Cardiac muscle cell (in vitro differentiated cells and primary cell): ENCODE results near the gene CLMN. TPM values are rescaled to one million over a fixed set of nuclear protein-coding genes. Genes with fewer than 3 reads are reported as not detected.

Source experiments
- DNase-seq, 2 donors: peaks; one replicate each; pipeline versions ENCODE4 v3.0.0 to v3.0.0-alpha.2; 2010 to 2017; ENCODE audit warnings: low read depth in 1 of 2, low spot score in 1 of 2
- H3K27ac ChIP-seq: fragments of 200-600 bp; sonication (generic); 2 replicates; pipeline ENCODE4 v1.5.1; 2016
- H3K27me3 ChIP-seq: fragments of 200-600 bp; sonication (generic); 2 replicates; pipeline ENCODE4 v1.6.0; 2016; ENCODE audit warnings: control low read depth
- H3K36me3 ChIP-seq: fragments of 200-600 bp; sonication (generic); 2 replicates; pipeline ENCODE4 v1.5.1; 2016; ENCODE audit warnings: control low read depth
- H3K4me1 ChIP-seq: fragments of 200-600 bp; sonication (generic); 2 replicates; pipeline ENCODE4 v1.8.1; 2017; ENCODE audit warnings: low read depth, mild to moderate bottlenecking, mixed run types
- H3K4me3 ChIP-seq: fragments of 200-600 bp; sonication (generic); 2 replicates; pipeline ENCODE4 v1.5.1; 2016; ENCODE audit warnings: mild to moderate bottlenecking
- H3K9me3 ChIP-seq: fragments of 200-600 bp; sonication (generic); 2 replicates; pipeline ENCODE4 v1.5.1; 2017; ENCODE audit warnings: low read depth, mild to moderate bottlenecking, control low read depth
- CTCF ChIP-seq: IDR thresholded peaks from 2 replicates; pipeline ENCODE4 v1.5.1; 2012; ENCODE audit warnings: low read depth, mild to moderate bottlenecking, low read length
- polyA plus RNA-seq: library from polyadenylated mRNA; unstranded; fragments of >200 nt; fragmentation: Nextera tagmentation; extraction: Ambion mirVana; gene quantifications from 2 replicates; pipeline ENCODE4 v1.2.1, GENCODE V29; 2016
- total RNA-seq: library from RNA; depleted of rRNA; stranded (reverse); fragments of >200 nt; gene quantifications from 2 replicates; pipeline ENCODE4 v1.2.3, GENCODE V29; 2016

Gene CLMN
- total and polyA plus RNA-seq, 2 experiments from 2014 or later, result 0.98 to 1.3 TPM

DNA sequence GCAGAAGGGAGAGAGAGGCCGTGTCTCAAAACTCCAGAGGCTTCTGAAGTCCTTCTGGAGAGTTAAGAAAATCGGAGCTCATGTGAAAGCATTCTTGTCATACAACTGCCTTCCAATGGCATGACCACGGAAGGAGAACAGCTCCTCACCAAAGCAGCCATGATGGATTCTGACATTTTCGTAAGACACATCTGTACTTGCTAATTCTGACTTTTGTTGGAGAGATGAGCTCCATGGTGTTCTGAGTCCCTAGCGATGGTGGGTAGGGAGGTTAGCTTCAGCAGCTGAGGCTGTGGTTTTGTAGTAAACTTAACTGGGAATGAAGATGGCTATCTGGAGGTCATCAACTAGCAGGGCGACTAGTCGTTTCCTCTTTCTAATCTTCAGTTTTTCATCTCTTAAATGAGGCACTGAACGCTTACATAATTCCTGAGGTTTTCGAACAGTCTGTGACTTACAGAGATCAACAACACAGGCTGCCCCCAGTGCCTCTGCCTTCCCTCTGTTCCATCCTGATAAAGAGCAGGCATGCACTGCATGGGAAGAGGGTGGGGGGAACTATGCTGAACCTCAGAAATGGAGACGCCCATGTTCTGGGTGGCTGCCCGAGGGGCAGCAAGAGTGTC lies 133.8 kb downstream of the CLMN start:
- Histone ChIP-seq H3K27me3 (peaks cover 8% of the 10 kb centered on the region), H3K36me3 (no peaks in the 10 kb centered on the region), H3K9me3 (no peaks in the 10 kb centered on the region), H3K27ac (no peak overlapping the region), H3K4me3 (no peak overlapping the region), H3K4me1 (peaks cover 5% of the 10 kb centered on the region)
- no peak for TF ChIP-seq CTCF
- DNase-seq, result no peak

GRCh38 chr14:95185033-95185766 lies 134.5 kb downstream of the CLMN start:
- Histone ChIP-seq H3K27ac (no peak overlapping the region), H3K36me3 (no peaks in the 10 kb centered on the region), H3K27me3 (peaks cover 8% of the 10 kb centered on the region), H3K9me3 (no peaks in the 10 kb centered on the region), H3K4me1 (peaks cover 5% of the 10 kb centered on the region), H3K4me3 (no peak overlapping the region)
- TF ChIP-seq CTCF, result no peak
- peak in 1 of 2 donors; percentile 92 for DNase-seq

DNA sequence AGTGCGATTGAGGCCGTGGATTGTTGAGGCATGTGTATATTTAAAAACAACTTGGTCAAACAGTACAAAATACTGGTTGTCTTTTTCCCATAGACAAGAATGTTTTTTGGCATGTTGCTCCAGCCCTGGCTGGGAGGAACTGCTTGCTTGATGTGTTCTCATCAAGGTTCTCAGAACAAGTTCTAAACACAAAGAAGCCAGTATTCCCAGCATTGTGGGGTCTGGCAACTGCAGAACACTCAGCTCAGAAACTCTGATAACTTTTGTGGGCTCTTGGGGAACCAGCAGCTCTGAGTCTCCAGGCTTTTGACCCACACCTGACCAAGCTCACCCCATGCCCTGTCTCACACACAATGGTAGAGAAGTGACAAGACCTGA lies 135.3 kb downstream of the CLMN start:
- peaks cover 4% of the 10 kb centered on the region for H3K4me1 ChIP-seq
- no peak overlapping the region for H3K27ac ChIP-seq
- H3K36me3 ChIP-seq, result no peaks in the 10 kb centered on the region
- no peak overlapping the region for H3K4me3 ChIP-seq
- TF ChIP-seq CTCF, result no peak
- DNase-seq, result peak in 1 of 2 donors; percentile 63
- H3K9me3 ChIP-seq, result no peaks in the 10 kb centered on the region
- peaks cover 8% of the 10 kb centered on the region for H3K27me3 ChIP-seq

DNA sequence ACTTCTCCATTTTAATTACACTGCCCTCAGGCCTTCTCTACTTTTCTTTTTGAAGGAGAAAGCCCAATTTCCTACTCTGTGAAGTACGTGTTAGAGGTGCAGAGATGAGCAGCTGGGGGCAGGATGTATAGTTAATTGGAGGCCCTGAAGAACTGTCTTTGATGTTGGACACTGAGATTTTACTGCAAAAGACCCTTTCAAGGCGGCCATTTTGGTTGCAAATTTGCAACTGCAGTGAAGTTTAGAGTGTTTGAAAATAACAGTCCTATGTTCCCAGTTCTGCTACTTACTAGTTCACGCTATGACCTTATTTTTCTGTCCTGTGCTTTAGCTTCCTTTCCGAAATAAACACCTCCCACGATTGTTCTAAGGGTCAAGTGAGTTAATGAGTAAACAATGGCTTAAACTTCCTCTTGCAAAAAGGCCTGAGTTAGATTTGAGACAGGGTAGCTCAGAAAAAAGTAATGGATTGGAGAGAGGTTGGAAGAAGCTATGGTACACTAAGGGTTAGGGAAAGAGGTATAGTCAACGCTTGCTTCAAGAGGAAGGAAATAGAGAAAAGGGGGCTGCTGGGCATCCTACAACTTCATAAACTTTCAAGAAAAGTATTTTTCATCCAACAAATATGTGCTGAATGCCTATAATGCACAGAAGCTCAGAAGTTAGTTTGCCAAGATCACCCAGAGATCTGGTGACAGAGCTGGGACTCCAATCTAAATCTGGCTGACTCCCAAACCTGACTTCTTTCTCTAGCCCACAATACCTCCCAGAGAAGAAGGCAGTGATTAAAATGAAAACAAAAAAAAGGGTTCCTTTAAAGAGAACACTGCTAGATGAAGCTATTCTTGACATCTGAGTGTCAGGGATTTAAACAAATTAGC lies 135.9 kb downstream of the CLMN start:
- no peak overlapping the region for H3K27ac ChIP-seq
- H3K4me1 ChIP-seq, result no peaks in the 10 kb centered on the region
- no peak overlapping the region for H3K4me3 ChIP-seq
- H3K36me3 ChIP-seq, result no peaks in the 10 kb centered on the region
- peaks cover 8% of the 10 kb centered on the region for H3K27me3 ChIP-seq
- no peaks in the 10 kb centered on the region for H3K9me3 ChIP-seq
- no peak for TF ChIP-seq CTCF
- DNase-seq, result peak in 1 of 2 donors; percentile 50

DNA sequence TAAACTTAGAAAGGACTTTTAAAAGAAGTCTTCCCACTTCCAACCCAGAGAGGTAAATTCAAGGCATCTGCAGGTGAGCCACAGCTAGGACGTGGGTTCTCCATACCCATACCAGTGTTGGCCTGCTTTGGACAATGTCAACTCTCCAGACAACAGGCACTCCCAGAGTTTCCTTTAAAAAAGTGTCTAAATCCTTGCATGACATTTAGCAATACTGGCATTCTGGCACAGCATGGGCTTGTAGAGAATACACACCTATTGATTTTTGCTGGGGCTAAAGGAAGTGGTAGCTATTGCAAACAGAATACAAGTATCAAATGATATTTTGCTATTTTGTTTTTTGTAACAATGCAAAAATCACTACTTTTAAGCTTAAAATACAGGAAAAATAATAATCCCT lies 136.6 kb downstream of the CLMN start:
- no peak overlapping the region for H3K4me3 ChIP-seq
- H3K27me3 ChIP-seq, result peaks cover 8% of the 10 kb centered on the region
- H3K36me3 ChIP-seq, result no peaks in the 10 kb centered on the region
- DNase-seq, result no peak
- H3K9me3 ChIP-seq, result no peaks in the 10 kb centered on the region
- H3K27ac ChIP-seq, result no peak overlapping the region
- no peaks in the 10 kb centered on the region for H3K4me1 ChIP-seq
- no peak for TF ChIP-seq CTCF
